Activated CD4-positive, alpha-beta T cell treated with anti-CD3 and anti-CD28 coated beads, Interleukin-10, Interleukin-2, amounts not matched to agents 100 ng/mL and 50 ng/mL, durations not matched to agents 16 hours and 8 hours (primary cell): ENCODE data around the gene KIF22.
"Not testable (repeated sequence)": the region's sequence is repeated elsewhere in the genome, so short reads cannot be mapped to it uniquely, and the experiment has no call there.

Source experiments
- DNase-seq: peaks from one replicate; pipeline ENCODE4 v3.0.0-alpha.2; 2020

The KIF22 gene

GRCh38 chr16:29790183-29790948 is at the start of gene KIF22:
Gene KIF22 (plus strand): TSS chr16:29790751. CDS start chr16:29790760, 9 bp downstream.
- peak; percentile 100 for DNase-seq

- no peak for DNase-seq
These were observed 47.8 kb upstream of the KIF22 start for GRCh38 chr16:29742683-29743275.

GRCh38 chr16:29743475-29743826 is 47.1 kb upstream of the KIF22 start:
- DNase-seq = no peak

- peak; percentile 10 for DNase-seq
These were observed 46.6 kb upstream of the KIF22 start for GRCh38 chr16:29743827-29744531.

- DNase-seq = no peak
These were observed 45.9 kb upstream of the KIF22 start for GRCh38 chr16:29744541-29745101.

- peak; percentile 70 for DNase-seq
These were observed 45.3 kb upstream of the KIF22 start for GRCh38 chr16:29745121-29745852.

GRCh38 chr16:29745853-29746345 is 44.7 kb upstream of the KIF22 start, which contains the start of gene C16orf54:
Gene C16orf54 (minus strand): TSS chr16:29745990. CDS start chr16:29744951, 1,039 bp downstream.
- DNase-seq = peak; percentile 95

- not testable (repeated sequence) for DNase-seq
These were observed 44.0 kb upstream of the KIF22 start for GRCh38 chr16:29746518-29746917.

GRCh38 chr16:29747947-29748759 is 42.4 kb upstream of the KIF22 start:
- no peak for DNase-seq

GRCh38 chr16:29748760-29749149 is 41.8 kb upstream of the KIF22 start:
- not testable (repeated sequence) for DNase-seq

GRCh38 chr16:29753516-29753915 is 37.0 kb upstream of the KIF22 start:
- DNase-seq = no peak

- no peak for DNase-seq
These were observed 33.9 kb upstream of the KIF22 start for GRCh38 chr16:29756654-29757053.

GRCh38 chr16:29757086-29757485 is 33.5 kb upstream of the KIF22 start:
- DNase-seq = not testable (repeated sequence)

- no peak for DNase-seq
These were observed 32.5 kb upstream of the KIF22 start for GRCh38 chr16:29757950-29758466.

- no peak for DNase-seq
These were observed 29.8 kb upstream of the KIF22 start for GRCh38 chr16:29760567-29761279.

- DNase-seq = not testable (repeated sequence)
These were observed 29.3 kb upstream of the KIF22 start for GRCh38 chr16:29761280-29761651.

GRCh38 chr16:29761882-29762281 is 28.7 kb upstream of the KIF22 start:
- no peak for DNase-seq

- DNase-seq = no peak
These were observed 27.2 kb upstream of the KIF22 start for GRCh38 chr16:29763326-29763725.

- DNase-seq = no peak
These were observed 25.2 kb upstream of the KIF22 start for GRCh38 chr16:29765167-29766032.

- DNase-seq = no peak
These were observed 24.0 kb upstream of the KIF22 start for GRCh38 chr16:29766571-29766970.
